HUES64 (cell line): ENCODE measurements around the gene PBX3.

Source experiments
- H3K27ac ChIP-seq: 2 replicates; pipeline ENCODE4 v1.7.0; 2013; ENCODE audit warnings: low read depth, low read length, inconsistent platforms
- H3K27me3 ChIP-seq: 2 replicates; pipeline ENCODE4 v1.6.1; 2013; ENCODE audit warnings: mild to moderate bottlenecking, low read length; ENCODE audit not compliant: insufficient read depth
- H3K36me3 ChIP-seq: 2 replicates; pipeline ENCODE4 v1.6.1; 2013; ENCODE audit warnings: mild to moderate bottlenecking, low read length; ENCODE audit not compliant: insufficient read depth
- H3K4me1 ChIP-seq: 2 replicates; pipeline ENCODE4 v1.6.1; 2013; ENCODE audit warnings: mild to moderate bottlenecking, low read length, moderate library complexity; ENCODE audit not compliant: insufficient read depth
- H3K4me3 ChIP-seq: 2 replicates; pipeline ENCODE4 v1.5.1; 2013; ENCODE audit warnings: mild to moderate bottlenecking, low read length, moderate library complexity
- H3K9ac ChIP-seq: 2 replicates; pipeline ENCODE4 v1.6.1; 2013; ENCODE audit warnings: mild to moderate bottlenecking, low read depth, low read length
- H3K9me3 ChIP-seq: 2 replicates; pipeline ENCODE4 v1.6.1; 2013; ENCODE audit warnings: low read depth, low read length; ENCODE audit not compliant: insufficient read depth
- WGBS: fragments of 150-250, 120-280 bp; methylation state at CpG from one replicate; pipeline ENCODE4 v1.1.7; 2013; ENCODE audit warnings: missing lambda C conversion rate; 5-methylcytosine and 5-hydroxymethylcytosine counted together

PBX3 gene

GRCh38 chr9:125867751-125868415 lies 120.7 kb downstream of the PBX3 start:
- no peaks in the 10 kb centered on the region for H3K4me1 ChIP-seq
- no peaks in the 10 kb centered on the region for H3K36me3 ChIP-seq
- H3K27ac ChIP-seq = no peak overlapping the region
- H3K9me3 ChIP-seq = no peaks in the 10 kb centered on the region
- WGBS = 99% methylated on average over 2 of the region's 3 CpGs
- no peak overlapping the region for H3K9ac ChIP-seq
- H3K4me3 ChIP-seq = no peak overlapping the region
- H3K27me3 ChIP-seq = no peaks in the 10 kb centered on the region

GRCh38 chr9:125878164-125878631 lies 131.0 kb downstream of the PBX3 start:
- H3K36me3 ChIP-seq = no peaks in the 10 kb centered on the region
- H3K9me3 ChIP-seq = no peaks in the 10 kb centered on the region
- H3K4me1 ChIP-seq = peaks cover 25% of the 10 kb centered on the region
- 31% methylated on average over 3 of the region's 3 CpGs for WGBS
- no peak overlapping the region for H3K9ac ChIP-seq
- H3K27me3 ChIP-seq = no peaks in the 10 kb centered on the region
- peak overlapping the region; percentile 47; the same call in 1 of the 2 replicates for H3K27ac ChIP-seq
- no peak overlapping the region for H3K4me3 ChIP-seq

- H3K4me3 ChIP-seq = no peak overlapping the region
- H3K4me1 ChIP-seq = peaks cover 50% of the 10 kb centered on the region
- no peak overlapping the region for H3K9ac ChIP-seq
Measured at GRCh38 chr9:125881042-125881441, 133.9 kb downstream of the PBX3 start.

GRCh38 chr9:125883565-125884217 lies 136.5 kb downstream of the PBX3 start:
- Histone ChIP-seq H3K27me3 (no peaks in the 10 kb centered on the region), H3K4me1 (peaks cover 61% of the 10 kb centered on the region), H3K36me3 (no peaks in the 10 kb centered on the region), H3K4me3 (no peak overlapping the region), H3K27ac (no peak overlapping the region), H3K9ac (no peak overlapping the region), H3K9me3 (no peaks in the 10 kb centered on the region)
- 82% methylated on average over 5 of the region's 6 CpGs for WGBS

More at GRCh38 chr9:125881042-125881441, 133.9 kb downstream of the PBX3 start:
- Histone ChIP-seq H3K27me3 (no peaks in the 10 kb centered on the region), H3K36me3 (no peaks in the 10 kb centered on the region), H3K9me3 (no peaks in the 10 kb centered on the region), H3K27ac (0 out of 2 replicates have a peak overlapping the region, but pooled peaks have one; percentile 32)

GRCh38 chr9:125884218-125884595 lies 137.0 kb downstream of the PBX3 start:
- no peak overlapping the region for H3K4me3 ChIP-seq
- H3K27me3 ChIP-seq = no peaks in the 10 kb centered on the region
- H3K36me3 ChIP-seq = no peaks in the 10 kb centered on the region
- H3K27ac ChIP-seq = no peak overlapping the region
- H3K9ac ChIP-seq = no peak overlapping the region
- H3K9me3 ChIP-seq = no peaks in the 10 kb centered on the region
- peaks cover 64% of the 10 kb centered on the region for H3K4me1 ChIP-seq

- Histone ChIP-seq H3K27me3 (no peaks in the 10 kb centered on the region), H3K4me1 (peaks cover 71% of the 10 kb centered on the region), H3K9me3 (no peaks in the 10 kb centered on the region), H3K36me3 (no peaks in the 10 kb centered on the region), H3K27ac (no peak overlapping the region), H3K9ac (no peak overlapping the region), H3K4me3 (no peak overlapping the region)
- 10% methylated on average over 4 of the region's 5 CpGs for WGBS
Measured at GRCh38 chr9:125885405-125886034, 138.3 kb downstream of the PBX3 start.

- H3K27ac ChIP-seq = peak overlapping the region; percentile 31
- H3K4me3 ChIP-seq = no peak overlapping the region
- no peak overlapping the region; the same call in 1 of the 2 replicates for H3K9ac ChIP-seq
- peaks cover 77% of the 10 kb centered on the region for H3K4me1 ChIP-seq
- H3K36me3 ChIP-seq = no peaks in the 10 kb centered on the region
- H3K27me3 ChIP-seq = no peaks in the 10 kb centered on the region
- WGBS = 44% methylated on average over 3 of the region's 3 CpGs
- no peaks in the 10 kb centered on the region for H3K9me3 ChIP-seq
Measured at GRCh38 chr9:125886365-125886764, 139.2 kb downstream of the PBX3 start.

- no peaks in the 10 kb centered on the region for H3K36me3 ChIP-seq
- no peaks in the 10 kb centered on the region for H3K9me3 ChIP-seq
- H3K27ac ChIP-seq = no peak overlapping the region
- H3K9ac ChIP-seq = no peak overlapping the region
- peaks cover 85% of the 10 kb centered on the region for H3K4me1 ChIP-seq
- H3K4me3 ChIP-seq = no peak overlapping the region
- 75% methylated on average over 2 of the region's 2 CpGs for WGBS
- H3K27me3 ChIP-seq = no peaks in the 10 kb centered on the region
Measured at GRCh38 chr9:125887172-125887571, 140.0 kb downstream of the PBX3 start.

GRCh38 chr9:125888211-125888610 lies 141.0 kb downstream of the PBX3 start:
- H3K36me3 ChIP-seq = no peaks in the 10 kb centered on the region
- H3K9ac ChIP-seq = no peak overlapping the region
- peaks cover 87% of the 10 kb centered on the region for H3K4me1 ChIP-seq
- WGBS = 66% methylated on average over 5 of the region's 7 CpGs
- no peaks in the 10 kb centered on the region for H3K9me3 ChIP-seq
- H3K4me3 ChIP-seq = no peak overlapping the region
- H3K27ac ChIP-seq = no peak overlapping the region
- H3K27me3 ChIP-seq = no peaks in the 10 kb centered on the region

GRCh38 chr9:125889112-125889475 lies 141.9 kb downstream of the PBX3 start:
- peaks cover 84% of the 10 kb centered on the region for H3K4me1 ChIP-seq
- no peaks in the 10 kb centered on the region for H3K9me3 ChIP-seq
- H3K4me3 ChIP-seq = peak overlapping the region; percentile 68
- H3K36me3 ChIP-seq = no peaks in the 10 kb centered on the region
- H3K27ac ChIP-seq = peak overlapping the region; percentile 63; the same call in 1 of the 2 replicates
- peak overlapping the region; percentile 72 for H3K9ac ChIP-seq
- H3K27me3 ChIP-seq = no peaks in the 10 kb centered on the region
- WGBS = 6% methylated on average over 21 of the region's 21 CpGs
